ENCODE results near the gene RAB43. TPM values are rescaled to one million over a fixed set of nuclear protein-coding genes. Genes with fewer than 3 reads are reported as not detected.

RAB43 gene
- total RNA-seq, 1 donor from 2014 or later, result 28.1 TPM

- Mint-ChIP-seq H3K9me3 (no peaks in the 10 kb centered on the region), H3K4me3 (no peak overlapping the region), H3K36me3 (peaks cover 6% of the 10 kb centered on the region), H3K4me1 (peaks cover 3% of the 10 kb centered on the region), H3K27ac (no peak overlapping the region), H3K27me3 (ENCODE audit: low read depth) (no peaks in the 10 kb centered on the region)
- DNase-seq (ENCODE audit: low spot score in 2 of 2, unreplicated experiment in 2 of 2), result no peak
- TF ChIP-seq, protein P1, sequence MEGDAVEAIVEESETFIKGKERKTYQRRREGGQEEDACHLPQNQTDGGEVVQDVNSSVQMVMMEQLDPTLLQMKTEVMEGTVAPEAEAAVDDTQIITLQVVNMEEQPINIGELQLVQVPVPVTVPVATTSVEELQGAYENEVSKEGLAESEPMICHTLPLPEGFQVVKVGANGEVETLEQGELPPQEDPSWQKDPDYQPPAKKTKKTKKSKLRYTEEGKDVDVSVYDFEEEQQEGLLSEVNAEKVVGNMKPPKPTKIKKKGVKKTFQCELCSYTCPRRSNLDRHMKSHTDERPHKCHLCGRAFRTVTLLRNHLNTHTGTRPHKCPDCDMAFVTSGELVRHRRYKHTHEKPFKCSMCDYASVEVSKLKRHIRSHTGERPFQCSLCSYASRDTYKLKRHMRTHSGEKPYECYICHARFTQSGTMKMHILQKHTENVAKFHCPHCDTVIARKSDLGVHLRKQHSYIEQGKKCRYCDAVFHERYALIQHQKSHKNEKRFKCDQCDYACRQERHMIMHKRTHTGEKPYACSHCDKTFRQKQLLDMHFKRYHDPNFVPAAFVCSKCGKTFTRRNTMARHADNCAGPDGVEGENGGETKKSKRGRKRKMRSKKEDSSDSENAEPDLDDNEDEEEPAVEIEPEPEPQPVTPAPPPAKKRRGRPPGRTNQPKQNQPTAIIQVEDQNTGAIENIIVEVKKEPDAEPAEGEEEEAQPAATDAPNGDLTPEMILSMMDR (IDR thresholded peaks at IDR 0.05; ENCODE audit: unreplicated experiment), result no peak
Observed at GRCh38 chr3:129107793-129108192, 13.8 kb downstream of the RAB43 start.

- DNase-seq (ENCODE audit: low spot score in 2 of 2, unreplicated experiment in 2 of 2), result no peak
- Mint-ChIP-seq H3K27ac (no peak overlapping the region), H3K9me3 (no peaks in the 10 kb centered on the region), H3K4me3 (no peak overlapping the region), H3K4me1 (peaks cover 3% of the 10 kb centered on the region), H3K36me3 (peaks cover 6% of the 10 kb centered on the region), H3K27me3 (ENCODE audit: low read depth) (no peaks in the 10 kb centered on the region)
- TF ChIP-seq, protein P1 (IDR thresholded peaks at IDR 0.05; ENCODE audit: unreplicated experiment), result no peak
Observed at GRCh38 chr3:129106866-129107565, 14.6 kb downstream of the RAB43 start.

GRCh38 chr3:129106320-129106719 is 15.3 kb downstream of the RAB43 start:
- Mint-ChIP-seq H3K27me3 (ENCODE audit: low read depth) (no peaks in the 10 kb centered on the region), H3K27ac (no peak overlapping the region), H3K36me3 (peaks cover 5% of the 10 kb centered on the region), H3K9me3 (no peaks in the 10 kb centered on the region), H3K4me1 (peaks cover 5% of the 10 kb centered on the region), H3K4me3 (no peak overlapping the region)
- TF ChIP-seq, protein P1 (IDR thresholded peaks at IDR 0.05; ENCODE audit: unreplicated experiment), result no peak
- no peak for DNase-seq (ENCODE audit: low spot score in 2 of 2, unreplicated experiment in 2 of 2)

DNA sequence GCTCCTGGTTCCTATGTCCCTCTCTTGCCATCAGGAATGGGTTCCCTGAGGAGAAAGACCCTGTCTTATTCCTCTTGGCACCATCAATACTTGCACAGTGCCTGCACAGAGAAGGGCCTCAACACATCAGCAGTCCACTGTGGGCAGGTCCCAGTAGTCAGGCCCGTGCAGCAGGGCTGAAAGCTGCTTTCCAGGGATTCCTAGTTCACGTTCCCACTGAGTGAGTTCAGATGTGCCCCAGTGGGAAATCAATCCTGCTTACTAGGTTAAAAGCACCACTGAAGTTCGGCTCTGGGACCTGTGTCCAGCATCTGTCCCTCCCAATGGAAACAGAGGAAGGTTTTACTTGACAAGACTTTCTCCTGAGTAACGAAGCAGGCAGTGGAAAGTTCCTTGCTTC is 15.7 kb downstream of the RAB43 start:
- no peak overlapping the region for H3K4me3 Mint-ChIP-seq
- H3K27ac Mint-ChIP-seq, result no peak overlapping the region
- TF ChIP-seq, protein P1 (IDR thresholded peaks at IDR 0.05; ENCODE audit: unreplicated experiment), result no peak
- peaks cover 5% of the 10 kb centered on the region for H3K36me3 Mint-ChIP-seq
- no peak for DNase-seq (ENCODE audit: low spot score in 2 of 2, unreplicated experiment in 2 of 2)
- H3K27me3 Mint-ChIP-seq (ENCODE audit: low read depth), result no peaks in the 10 kb centered on the region
- H3K9me3 Mint-ChIP-seq, result no peaks in the 10 kb centered on the region
- H3K4me1 Mint-ChIP-seq, result peaks cover 5% of the 10 kb centered on the region

DNA sequence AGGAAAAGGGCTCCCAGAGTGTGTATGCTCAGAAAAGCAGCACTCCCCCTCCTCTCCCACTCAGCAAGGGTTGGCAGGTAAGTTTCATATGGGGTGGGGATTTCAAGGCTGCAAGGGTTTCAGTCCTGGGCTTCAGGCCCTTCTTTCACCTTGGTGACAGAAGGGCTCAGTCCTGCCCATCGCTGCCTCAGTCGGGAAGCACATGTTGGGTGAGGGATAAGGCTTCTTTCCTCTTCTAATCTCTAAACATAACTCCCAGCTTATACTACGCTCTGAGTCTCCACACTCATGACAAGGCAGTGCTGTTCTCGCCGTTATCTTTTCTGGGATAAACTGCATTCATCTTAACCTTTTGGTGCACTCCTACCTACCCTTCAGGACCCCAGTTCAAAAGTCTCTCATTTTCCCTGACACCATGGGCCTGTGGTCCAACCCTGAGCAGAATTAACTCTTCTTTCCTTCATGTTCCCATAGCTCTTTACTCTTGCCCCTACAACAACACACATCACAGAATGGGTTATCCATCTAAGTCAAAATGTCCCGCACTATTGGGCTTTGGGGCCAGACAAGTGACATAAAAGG is 17.0 kb downstream of the RAB43 start:
- no peak overlapping the region for H3K4me3 Mint-ChIP-seq
- DNase-seq (ENCODE audit: low spot score in 2 of 2, unreplicated experiment in 2 of 2), result no peak
- peaks cover 5% of the 10 kb centered on the region for H3K4me1 Mint-ChIP-seq
- H3K27ac Mint-ChIP-seq, result no peak overlapping the region
- H3K27me3 Mint-ChIP-seq (ENCODE audit: low read depth), result no peaks in the 10 kb centered on the region
- peaks cover 6% of the 10 kb centered on the region for H3K9me3 Mint-ChIP-seq
- peaks cover 9% of the 10 kb centered on the region for H3K36me3 Mint-ChIP-seq
- TF ChIP-seq, protein P1 (IDR thresholded peaks at IDR 0.05; ENCODE audit: unreplicated experiment), result no peak
